Smooth muscle cell (in vitro differentiated cells): ENCODE data around the gene EEFSEC. TPM values are rescaled to one million over a fixed set of nuclear protein-coding genes. Genes with fewer than 3 reads are reported as not detected.
A peak's percentile ranks its signal among the peaks of the same experiment; 100 is the strongest.

ENCODE experiments used
- DNase-seq: peaks from one replicate; lab custom pipeline; 2025; ENCODE audit not compliant: unreplicated experiment; lab: John Stamatoyannopoulos, UW
- H2AFZ ChIP-seq: fragments of 200-600 bp; sonication (generic); 2 replicates; pipeline ENCODE4 v1.6.0; 2016; ENCODE audit warnings: antibody characterized with exemption, low read depth, mild to moderate bottlenecking
- H3F3A ChIP-seq: fragments of 200-600 bp; sonication (generic); 2 replicates; pipeline ENCODE4 v1.6.0; 2017; ENCODE audit warnings: antibody characterized with exemption, low read depth
- H3K27ac ChIP-seq: fragments of 200-600 bp; sonication (generic); 2 replicates; pipeline ENCODE4 v1.5.1; 2016; ENCODE audit warnings: low read depth, mild to moderate bottlenecking
- H3K27me3 ChIP-seq: fragments of 200-600 bp; sonication (generic); 2 replicates; pipeline ENCODE4 v1.6.1; 2016; ENCODE audit warnings: low read depth, mild to moderate bottlenecking
- H3K36me3 ChIP-seq: fragments of 200-600 bp; sonication (generic); 2 replicates; pipeline ENCODE4 v1.5.1; 2016; ENCODE audit warnings: low read depth
- H3K4me1 ChIP-seq: fragments of 200-600 bp; sonication (generic); 2 replicates; pipeline ENCODE4 v1.5.1; 2016; ENCODE audit warnings: low read depth
- H3K4me2 ChIP-seq: fragments of 200-600 bp; sonication (generic); 2 replicates; pipeline ENCODE4 v1.6.0; 2016; ENCODE audit warnings: mild to moderate bottlenecking
- H3K4me3 ChIP-seq: fragments of 200-600 bp; sonication (generic); 2 replicates; pipeline ENCODE4 v1.5.1; 2016; ENCODE audit warnings: mild to moderate bottlenecking
- H3K79me2 ChIP-seq: fragments of 200-600 bp; sonication (generic); 2 replicates; pipeline ENCODE4 v1.6.0; 2016; ENCODE audit warnings: low read depth, mild to moderate bottlenecking
- H3K9ac ChIP-seq: fragments of 200-600 bp; sonication (generic); 2 replicates; pipeline ENCODE4 v1.6.0; 2016; ENCODE audit warnings: low read depth
- H3K9me3 ChIP-seq: fragments of 200-600 bp; sonication (generic); replicated peaks from 2 replicates; pipeline ENCODE4 v1.5.1; 2016; ENCODE audit warnings: low read depth
- H4K20me1 ChIP-seq: fragments of 200-600 bp; sonication (generic); 2 replicates; pipeline ENCODE4 v1.6.0; 2016; ENCODE audit warnings: low read depth
- WGBS: methylation state at CpG from one replicate; pipeline ENCODE4 v1.1.7; 2016; ENCODE audit warnings: low lambda C conversion rate; 5-methylcytosine and 5-hydroxymethylcytosine counted together
- polyA plus RNA-seq: library from polyadenylated mRNA; unstranded; fragments of >200 nt; fragmentation: Nextera tagmentation; extraction: Ambion mirVana; gene quantifications from 2 replicates; pipeline ENCODE4 v1.2.1, GENCODE V29; 2016
- total RNA-seq: library from RNA; depleted of rRNA; stranded (reverse); fragments of >200 nt; gene quantifications from 2 replicates; pipeline ENCODE4 v1.2.3, GENCODE V29; 2014
- TF ChIP-seq, protein P1 (sequence below): fragments of 200-600 bp; sonication (generic); IDR thresholded peaks from 2 replicates; pipeline ENCODE4 v1.5.1; 2017; ENCODE audit warnings: borderline replicate concordance, mild to moderate bottlenecking, antibody characterized with exemption; ENCODE audit not compliant: insufficient read depth, poor library complexity, severe bottlenecking

Gene EEFSEC
- total and polyA plus RNA-seq, 2 experiments from 2014 or later: 12.4 to 17.1 TPM

DNA sequence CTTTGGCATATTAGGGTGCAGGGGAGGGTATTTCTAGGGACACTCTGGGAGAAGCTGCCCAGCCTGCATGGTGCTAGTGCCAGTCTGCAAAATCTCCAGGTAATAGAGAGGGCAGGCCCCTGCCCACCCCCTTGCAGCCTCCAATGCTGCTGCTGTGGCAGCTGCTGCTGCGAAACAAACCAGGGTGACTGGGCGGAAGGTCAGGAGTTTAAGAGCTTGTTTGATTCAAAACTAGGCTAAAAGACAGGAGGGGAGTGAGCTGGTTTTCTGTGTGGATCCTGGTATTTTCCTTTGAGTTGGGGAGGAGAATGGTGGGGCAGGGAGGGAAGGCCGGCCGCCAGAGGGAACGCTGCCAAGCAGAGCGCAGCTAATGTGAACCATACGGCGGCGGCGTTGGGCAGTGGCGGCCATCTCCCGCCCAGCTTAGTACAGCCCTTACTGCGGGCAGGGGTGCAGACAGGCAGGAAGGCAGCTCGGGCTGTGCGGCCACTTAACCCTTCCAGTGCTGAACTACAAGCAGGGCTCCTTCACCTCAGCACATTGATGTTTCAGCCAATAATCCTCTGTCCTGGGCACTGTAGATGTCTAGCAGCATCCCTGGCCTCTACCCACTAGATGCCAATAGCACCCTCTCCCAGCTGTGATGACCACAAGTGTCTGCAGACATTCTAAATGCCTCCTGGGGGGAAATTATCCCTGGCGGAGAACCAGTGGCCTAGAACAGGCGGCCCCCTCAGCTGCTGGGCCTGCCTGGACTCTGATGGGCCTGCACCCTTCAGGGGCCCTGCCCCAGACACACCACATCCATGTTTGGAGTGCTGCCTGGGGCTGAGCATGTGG is 125.7 kb downstream of the EEFSEC start:
- no peaks in the 10 kb centered on the region for H4K20me1 ChIP-seq
- TF ChIP-seq, protein P1, sequence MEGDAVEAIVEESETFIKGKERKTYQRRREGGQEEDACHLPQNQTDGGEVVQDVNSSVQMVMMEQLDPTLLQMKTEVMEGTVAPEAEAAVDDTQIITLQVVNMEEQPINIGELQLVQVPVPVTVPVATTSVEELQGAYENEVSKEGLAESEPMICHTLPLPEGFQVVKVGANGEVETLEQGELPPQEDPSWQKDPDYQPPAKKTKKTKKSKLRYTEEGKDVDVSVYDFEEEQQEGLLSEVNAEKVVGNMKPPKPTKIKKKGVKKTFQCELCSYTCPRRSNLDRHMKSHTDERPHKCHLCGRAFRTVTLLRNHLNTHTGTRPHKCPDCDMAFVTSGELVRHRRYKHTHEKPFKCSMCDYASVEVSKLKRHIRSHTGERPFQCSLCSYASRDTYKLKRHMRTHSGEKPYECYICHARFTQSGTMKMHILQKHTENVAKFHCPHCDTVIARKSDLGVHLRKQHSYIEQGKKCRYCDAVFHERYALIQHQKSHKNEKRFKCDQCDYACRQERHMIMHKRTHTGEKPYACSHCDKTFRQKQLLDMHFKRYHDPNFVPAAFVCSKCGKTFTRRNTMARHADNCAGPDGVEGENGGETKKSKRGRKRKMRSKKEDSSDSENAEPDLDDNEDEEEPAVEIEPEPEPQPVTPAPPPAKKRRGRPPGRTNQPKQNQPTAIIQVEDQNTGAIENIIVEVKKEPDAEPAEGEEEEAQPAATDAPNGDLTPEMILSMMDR: no peak
- no peaks in the 10 kb centered on the region for H3F3A ChIP-seq
- no peaks in the 10 kb centered on the region for H3K9me3 ChIP-seq
- peaks cover 23% of the 10 kb centered on the region for H3K4me1 ChIP-seq
- H3K4me3 ChIP-seq: no peak overlapping the region
- no peak overlapping the region for H3K27ac ChIP-seq
- H3K27me3 ChIP-seq: no peaks in the 10 kb centered on the region
- no peak overlapping the region for H2AFZ ChIP-seq
- 34% methylated on average over 17 of the region's 17 CpGs for WGBS
- H3K4me2 ChIP-seq: peak overlapping the region; percentile 5
- H3K79me2 ChIP-seq: no peaks in the 10 kb centered on the region
- DNase-seq: no peak
- no peaks in the 10 kb centered on the region for H3K36me3 ChIP-seq
- no peak overlapping the region for H3K9ac ChIP-seq

DNA sequence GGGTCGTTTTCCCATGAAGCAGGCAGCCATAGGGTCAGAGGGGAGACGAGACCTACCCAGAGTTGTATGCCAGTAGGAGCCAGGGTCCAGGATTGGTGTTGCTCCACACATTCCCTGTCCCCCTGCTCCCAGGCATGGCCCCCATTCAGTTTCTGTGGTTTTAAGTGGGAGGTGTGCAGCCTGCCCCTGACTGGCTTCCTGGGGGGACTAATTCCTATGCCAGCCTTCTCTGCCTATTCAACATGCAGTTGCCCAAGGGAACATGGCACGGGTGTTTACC is 126.3 kb downstream of the EEFSEC start:
- no peaks in the 10 kb centered on the region for H3K79me2 ChIP-seq
- H3K9ac ChIP-seq: no peak overlapping the region
- H4K20me1 ChIP-seq: no peaks in the 10 kb centered on the region
- no peak overlapping the region for H3K4me2 ChIP-seq
- no peak for DNase-seq
- H3K27me3 ChIP-seq: no peaks in the 10 kb centered on the region
- no peaks in the 10 kb centered on the region for H3K36me3 ChIP-seq
- no peaks in the 10 kb centered on the region for H3F3A ChIP-seq
- H3K4me1 ChIP-seq: peaks cover 23% of the 10 kb centered on the region
- H3K9me3 ChIP-seq: no peaks in the 10 kb centered on the region
- H2AFZ ChIP-seq: no peak overlapping the region
- no peak overlapping the region for H3K4me3 ChIP-seq
- 81% methylated on average over 3 of the region's 3 CpGs for WGBS
- TF ChIP-seq, protein P1: no peak
- no peak overlapping the region for H3K27ac ChIP-seq

DNA sequence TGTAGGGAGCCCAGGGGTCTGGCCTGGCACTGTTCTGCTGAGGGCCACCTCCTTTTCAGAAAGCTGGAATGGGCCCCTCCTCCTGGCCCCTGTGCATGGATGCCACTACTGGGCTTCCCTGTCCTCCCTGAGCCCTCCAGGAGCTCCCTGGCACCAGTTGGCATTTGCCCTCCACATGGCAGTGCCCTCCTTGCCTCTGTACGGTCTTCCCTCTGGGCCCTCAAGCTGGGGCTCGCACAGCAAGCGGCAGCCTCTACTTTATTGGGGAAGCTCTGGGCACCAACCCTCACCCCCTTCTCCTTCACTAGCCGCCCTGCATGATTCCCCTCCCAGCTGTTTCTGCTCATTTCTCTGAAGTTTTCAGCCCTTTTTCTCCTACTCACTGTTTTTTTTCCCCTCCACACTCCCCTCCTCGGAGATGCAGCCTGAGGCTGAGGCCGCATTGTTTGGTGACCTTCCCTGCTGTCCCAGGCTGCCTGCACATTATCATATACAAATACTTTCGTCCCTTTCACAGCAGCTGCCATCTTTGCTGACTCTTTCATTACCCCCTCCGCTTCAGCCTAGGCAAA is 127.3 kb downstream of the EEFSEC start:
- H3K9me3 ChIP-seq: no peaks in the 10 kb centered on the region
- 56% methylated on average over 8 of the region's 8 CpGs for WGBS
- no peaks in the 10 kb centered on the region for H3K36me3 ChIP-seq
- H3K9ac ChIP-seq: no peak overlapping the region
- H3K4me2 ChIP-seq: no peak overlapping the region
- H3K27me3 ChIP-seq: no peaks in the 10 kb centered on the region
- no peak overlapping the region for H3K27ac ChIP-seq
- no peaks in the 10 kb centered on the region for H3K79me2 ChIP-seq
- peaks cover 23% of the 10 kb centered on the region for H3K4me1 ChIP-seq
- no peaks in the 10 kb centered on the region for H4K20me1 ChIP-seq
- DNase-seq: no peak
- H3F3A ChIP-seq: no peaks in the 10 kb centered on the region
- no peak overlapping the region for H2AFZ ChIP-seq
- TF ChIP-seq, protein P1: no peak
- H3K4me3 ChIP-seq: no peak overlapping the region
